ENCODE results near the gene ADPRHL1. TPM values are rescaled to one million over a fixed set of nuclear protein-coding genes. Genes with fewer than 3 reads are reported as not detected.

The ADPRHL1 gene
- total and polyA plus RNA-seq, 4 donors = 0.28 to 0.67 (median 0.55) TPM

DNA sequence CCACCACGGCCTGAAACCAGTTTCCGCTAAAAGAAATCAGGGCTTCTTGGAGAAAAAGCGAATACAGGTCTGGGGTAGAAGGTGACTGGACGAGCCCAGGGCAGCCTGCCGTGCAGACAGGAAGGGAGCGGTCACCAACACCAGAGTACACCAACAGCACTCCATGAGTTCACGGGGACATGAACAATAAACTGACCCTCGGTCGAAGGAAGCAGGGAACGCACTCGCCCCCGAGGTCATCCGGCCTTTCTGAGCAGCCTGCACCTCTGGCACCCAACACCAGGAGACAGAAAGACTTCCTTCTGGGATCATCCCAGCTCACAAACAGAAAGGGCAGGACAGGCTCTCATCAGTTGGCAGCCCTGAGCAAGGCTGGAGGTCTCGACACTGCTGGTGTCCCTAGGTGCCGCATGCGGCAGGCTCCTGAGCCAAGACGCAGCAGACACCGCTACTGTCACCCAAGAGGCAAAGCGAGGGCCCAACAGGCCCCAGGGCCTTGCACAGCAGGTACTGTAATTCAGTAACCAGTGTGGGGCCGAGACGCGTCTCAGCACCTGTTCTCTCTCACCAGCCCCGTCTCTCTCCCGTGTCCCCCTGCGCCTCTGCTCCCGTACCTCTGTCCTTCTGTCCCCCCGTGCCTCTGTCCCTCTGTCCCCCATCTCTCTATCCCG, 19.2 kb upstream of the ADPRHL1 start:
- H3K4me1 ChIP-seq (ENCODE audit: control insufficient read depth in 4 of 4, insufficient read depth in 4 of 4, low read length in 3 of 4) = no peaks in the 10 kb centered on the region
- H3K27me3 ChIP-seq (ENCODE audit: control insufficient read depth in 4 of 4, insufficient read depth in 4 of 4, low read length in 3 of 4) = no peaks in the 10 kb centered on the region
- no peak overlapping the region for H3K4me3 ChIP-seq (ENCODE audit: low read depth in 1 of 3, low read length in 3 of 3)
- TF ChIP-seq HNF4A (conservative IDR thresholded peaks at IDR 0.05) (no peak), JUND (IDR thresholded peaks at IDR 0.05) (no peak), YY1 (IDR thresholded peaks at IDR 0.05) (no peak), GABPA (IDR thresholded peaks at IDR 0.05 in 1 of 2, conservative IDR thresholded peaks at IDR 0.05 in 1 of 2) (no peak), REST (IDR thresholded peaks at IDR 0.05) (no peak), FOXA2 (IDR thresholded peaks at IDR 0.05) (no peak), RXRA (IDR thresholded peaks at IDR 0.05) (peak; percentile 20 to 24), RAD21 (IDR thresholded peaks at IDR 0.05) (no peak), NR2F2 (IDR thresholded peaks at IDR 0.05) (peak; percentile 90), TAF1 (conservative IDR thresholded peaks at IDR 0.05) (no peak), HNF4G (IDR thresholded peaks at IDR 0.05) (no peak), SP1 (IDR thresholded peaks at IDR 0.05) (no peak), EGR1 (IDR thresholded peaks at IDR 0.05; ENCODE audit: low read depth in 2 of 2) (no peak)
- TF ChIP-seq, protein P1, sequence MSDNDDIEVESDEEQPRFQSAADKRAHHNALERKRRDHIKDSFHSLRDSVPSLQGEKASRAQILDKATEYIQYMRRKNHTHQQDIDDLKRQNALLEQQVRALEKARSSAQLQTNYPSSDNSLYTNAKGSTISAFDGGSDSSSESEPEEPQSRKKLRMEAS (IDR thresholded peaks at IDR 0.05) = no peak
- TF ChIP-seq, protein P2, sequence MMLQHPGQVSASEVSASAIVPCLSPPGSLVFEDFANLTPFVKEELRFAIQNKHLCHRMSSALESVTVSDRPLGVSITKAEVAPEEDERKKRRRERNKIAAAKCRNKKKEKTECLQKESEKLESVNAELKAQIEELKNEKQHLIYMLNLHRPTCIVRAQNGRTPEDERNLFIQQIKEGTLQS (IDR thresholded peaks at IDR 0.05) = no peak
- TF ChIP-seq, protein P3, sequence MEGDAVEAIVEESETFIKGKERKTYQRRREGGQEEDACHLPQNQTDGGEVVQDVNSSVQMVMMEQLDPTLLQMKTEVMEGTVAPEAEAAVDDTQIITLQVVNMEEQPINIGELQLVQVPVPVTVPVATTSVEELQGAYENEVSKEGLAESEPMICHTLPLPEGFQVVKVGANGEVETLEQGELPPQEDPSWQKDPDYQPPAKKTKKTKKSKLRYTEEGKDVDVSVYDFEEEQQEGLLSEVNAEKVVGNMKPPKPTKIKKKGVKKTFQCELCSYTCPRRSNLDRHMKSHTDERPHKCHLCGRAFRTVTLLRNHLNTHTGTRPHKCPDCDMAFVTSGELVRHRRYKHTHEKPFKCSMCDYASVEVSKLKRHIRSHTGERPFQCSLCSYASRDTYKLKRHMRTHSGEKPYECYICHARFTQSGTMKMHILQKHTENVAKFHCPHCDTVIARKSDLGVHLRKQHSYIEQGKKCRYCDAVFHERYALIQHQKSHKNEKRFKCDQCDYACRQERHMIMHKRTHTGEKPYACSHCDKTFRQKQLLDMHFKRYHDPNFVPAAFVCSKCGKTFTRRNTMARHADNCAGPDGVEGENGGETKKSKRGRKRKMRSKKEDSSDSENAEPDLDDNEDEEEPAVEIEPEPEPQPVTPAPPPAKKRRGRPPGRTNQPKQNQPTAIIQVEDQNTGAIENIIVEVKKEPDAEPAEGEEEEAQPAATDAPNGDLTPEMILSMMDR (IDR thresholded peaks at IDR 0.05; ENCODE audit: low read depth, low read length, missing input control) = peak; percentile 10
- TF ChIP-seq, protein P4, sequence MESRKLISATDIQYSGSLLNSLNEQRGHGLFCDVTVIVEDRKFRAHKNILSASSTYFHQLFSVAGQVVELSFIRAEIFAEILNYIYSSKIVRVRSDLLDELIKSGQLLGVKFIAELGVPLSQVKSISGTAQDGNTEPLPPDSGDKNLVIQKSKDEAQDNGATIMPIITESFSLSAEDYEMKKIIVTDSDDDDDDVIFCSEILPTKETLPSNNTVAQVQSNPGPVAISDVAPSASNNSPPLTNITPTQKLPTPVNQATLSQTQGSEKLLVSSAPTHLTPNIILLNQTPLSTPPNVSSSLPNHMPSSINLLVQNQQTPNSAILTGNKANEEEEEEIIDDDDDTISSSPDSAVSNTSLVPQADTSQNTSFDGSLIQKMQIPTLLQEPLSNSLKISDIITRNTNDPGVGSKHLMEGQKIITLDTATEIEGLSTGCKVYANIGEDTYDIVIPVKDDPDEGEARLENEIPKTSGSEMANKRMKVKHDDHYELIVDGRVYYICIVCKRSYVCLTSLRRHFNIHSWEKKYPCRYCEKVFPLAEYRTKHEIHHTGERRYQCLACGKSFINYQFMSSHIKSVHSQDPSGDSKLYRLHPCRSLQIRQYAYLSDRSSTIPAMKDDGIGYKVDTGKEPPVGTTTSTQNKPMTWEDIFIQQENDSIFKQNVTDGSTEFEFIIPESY (IDR thresholded peaks at IDR 0.05) = no peak
- no peak overlapping the region for H3K27ac ChIP-seq (ENCODE audit: low read depth in 1 of 2, low read length in 2 of 2)
- H3K9me3 ChIP-seq (ENCODE audit: control insufficient read depth in 4 of 4, low read length in 3 of 4) = no peaks in the 10 kb centered on the region
- peaks cover 3 to 16% (median 9%) of the 10 kb centered on the region in 4 donors for H3K36me3 ChIP-seq (ENCODE audit: control insufficient read depth in 4 of 4, insufficient read depth in 3 of 4, low read depth in 1 of 4, low read length in 3 of 4)
- WGBS = 90% methylated on average over 28 of the region's 28 CpGs
- no peak overlapping the region for H3K9ac ChIP-seq (ENCODE audit: low read depth in 1 of 2, low read length in 2 of 2)
- DNase-seq (ENCODE audit: low spot score) = no peak
